ENCODE measurements around the gene ADAMTS19. TPM values are rescaled to one million over a fixed set of nuclear protein-coding genes. Genes with fewer than 3 reads are reported as not detected.
"Not testable (repeated sequence)": the region's sequence is repeated elsewhere in the genome, so short reads cannot be mapped to it uniquely, and the experiment has no call there.

ADAMTS19 gene
- total RNA-seq, 1 donor from 2014 or later: not detected

GRCh38 chr5:129622531-129622930, 162.4 kb downstream of the ADAMTS19 start:
- no peak for DNase-seq (ENCODE audit: low spot score)
- Mint-ChIP-seq H3K9me3 (no peaks in the 10 kb centered on the region), H3K27ac (no peak overlapping the region), H3K4me1 (ENCODE audit: low read depth) (no peaks in the 10 kb centered on the region), H3K36me3 (ENCODE audit: low read depth) (no peaks in the 10 kb centered on the region), H3K27me3 (ENCODE audit: low read depth) (no peaks in the 10 kb centered on the region), H3K4me3 (ENCODE audit: low read depth) (no peak overlapping the region)
- intact Hi-C loops (cut with micrococcal nuclease): no loop called here

DNA sequence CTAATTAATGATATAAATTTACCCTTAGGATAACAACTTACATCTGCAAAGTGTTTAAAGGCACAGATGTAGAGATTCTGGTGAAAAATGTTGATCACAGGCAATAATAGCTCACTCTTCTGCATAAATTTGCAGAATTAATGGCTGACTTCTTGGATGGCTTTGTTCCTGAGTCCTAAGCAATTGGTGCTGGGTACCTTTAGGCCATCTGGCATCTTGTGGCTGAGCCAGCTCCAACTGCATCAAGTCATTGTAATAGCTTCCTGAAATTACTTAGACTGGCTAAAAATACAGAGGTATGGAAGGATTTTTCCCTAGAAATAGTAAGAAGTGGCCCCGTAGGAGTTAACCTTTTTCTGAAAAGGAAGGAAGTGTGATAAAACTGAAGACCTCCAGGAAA, 169.5 kb downstream of the ADAMTS19 start:
- no peaks in the 10 kb centered on the region for H3K9me3 Mint-ChIP-seq
- intact Hi-C loops (cut with micrococcal nuclease): no loop called here
- no peaks in the 10 kb centered on the region for H3K36me3 Mint-ChIP-seq (ENCODE audit: low read depth)
- H3K4me1 Mint-ChIP-seq (ENCODE audit: low read depth): no peaks in the 10 kb centered on the region
- DNase-seq (ENCODE audit: low spot score): no peak
- no peak overlapping the region for H3K27ac Mint-ChIP-seq
- no peak overlapping the region for H3K4me3 Mint-ChIP-seq (ENCODE audit: low read depth)
- H3K27me3 Mint-ChIP-seq (ENCODE audit: low read depth): no peaks in the 10 kb centered on the region

GRCh38 chr5:129630101-129630500, 170.0 kb downstream of the ADAMTS19 start:
- Mint-ChIP-seq H3K9me3 (no peaks in the 10 kb centered on the region), H3K4me1 (ENCODE audit: low read depth) (no peaks in the 10 kb centered on the region), H3K27ac (no peak overlapping the region), H3K36me3 (ENCODE audit: low read depth) (no peaks in the 10 kb centered on the region), H3K4me3 (ENCODE audit: low read depth) (no peak overlapping the region), H3K27me3 (ENCODE audit: low read depth) (no peaks in the 10 kb centered on the region)
- no peak for DNase-seq (ENCODE audit: low spot score)
- intact Hi-C loops (cut with micrococcal nuclease): no loop called here

GRCh38 chr5:129631961-129632360, 171.9 kb downstream of the ADAMTS19 start:
- no peaks in the 10 kb centered on the region for H3K27me3 Mint-ChIP-seq (ENCODE audit: low read depth)
- no peak overlapping the region for H3K4me3 Mint-ChIP-seq (ENCODE audit: low read depth)
- H3K4me1 Mint-ChIP-seq (ENCODE audit: low read depth): no peaks in the 10 kb centered on the region
- H3K36me3 Mint-ChIP-seq (ENCODE audit: low read depth): no peaks in the 10 kb centered on the region
- no peak overlapping the region for H3K27ac Mint-ChIP-seq
- no peak for DNase-seq (ENCODE audit: low spot score)
- intact Hi-C loops (cut with micrococcal nuclease): no loop called here
- no peaks in the 10 kb centered on the region for H3K9me3 Mint-ChIP-seq

- H3K36me3 Mint-ChIP-seq (ENCODE audit: low read depth); H3K27ac Mint-ChIP-seq; H3K4me1 Mint-ChIP-seq (ENCODE audit: low read depth); H3K4me3 Mint-ChIP-seq (ENCODE audit: low read depth); intact Hi-C loops (cut with micrococcal nuclease); DNase-seq (ENCODE audit: low spot score); H3K27me3 Mint-ChIP-seq (ENCODE audit: low read depth); H3K9me3 Mint-ChIP-seq: not testable (repeated sequence)
Measured at GRCh38 chr5:129637501-129637900, 177.4 kb downstream of the ADAMTS19 start.

DNA sequence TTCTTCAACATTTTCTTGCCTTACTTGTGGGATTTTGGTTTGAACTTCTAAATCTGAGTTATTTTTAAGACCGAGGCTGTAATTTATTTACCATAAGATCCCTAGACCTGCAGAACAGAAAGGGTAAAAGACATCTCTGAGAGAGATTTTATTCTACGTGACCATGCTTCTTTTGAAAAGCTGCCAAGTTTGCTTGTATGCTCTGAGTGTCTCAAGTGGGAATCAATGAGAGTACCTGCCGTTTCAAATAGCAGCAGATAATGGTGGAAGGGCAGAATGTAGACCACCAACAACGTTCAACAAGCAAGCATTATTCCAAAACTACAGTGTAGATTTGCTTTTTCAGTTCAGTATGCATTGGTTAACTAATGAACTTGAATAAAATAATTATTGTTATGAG, 179.2 kb downstream of the ADAMTS19 start:
- no peaks in the 10 kb centered on the region for H3K27me3 Mint-ChIP-seq (ENCODE audit: low read depth)
- H3K4me1 Mint-ChIP-seq (ENCODE audit: low read depth): no peaks in the 10 kb centered on the region
- H3K9me3 Mint-ChIP-seq: no peaks in the 10 kb centered on the region
- no peak overlapping the region for H3K27ac Mint-ChIP-seq
- H3K4me3 Mint-ChIP-seq (ENCODE audit: low read depth): no peak overlapping the region
- intact Hi-C loops (cut with micrococcal nuclease): no loop called here
- no peak for DNase-seq (ENCODE audit: low spot score)
- no peaks in the 10 kb centered on the region for H3K36me3 Mint-ChIP-seq (ENCODE audit: low read depth)

DNA sequence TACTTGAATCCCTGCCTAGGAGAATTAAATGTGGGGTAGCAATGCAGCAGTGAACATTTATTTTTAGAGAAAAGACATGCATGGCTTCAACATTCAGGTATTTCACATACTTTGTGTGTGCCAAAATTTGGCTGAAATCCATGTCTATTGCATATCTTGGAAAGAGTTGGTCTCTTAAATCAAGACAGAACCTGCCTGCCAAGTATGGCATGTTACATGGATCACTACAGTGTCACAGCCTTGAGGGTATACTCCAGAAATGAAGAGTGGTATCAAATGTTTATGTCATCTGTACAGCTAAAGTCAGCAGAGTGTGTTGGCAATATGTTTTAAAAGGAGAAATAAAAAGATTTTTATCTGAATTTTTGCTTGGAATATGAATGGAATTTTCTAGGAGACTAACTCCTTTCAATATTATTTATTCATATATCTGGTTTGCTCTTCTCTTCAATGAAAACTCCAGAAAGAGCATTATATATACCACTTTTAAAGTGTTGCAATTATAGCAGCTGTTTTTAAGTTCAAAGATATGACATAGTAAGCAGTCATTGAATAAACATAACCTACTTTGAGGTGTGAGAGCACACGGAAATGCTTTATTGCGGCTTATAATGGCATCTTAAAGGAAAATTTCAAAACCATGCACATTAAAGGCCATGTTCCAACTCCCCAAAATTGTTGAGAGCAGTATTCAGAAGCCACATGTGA, 192.4 kb downstream of the ADAMTS19 start:
- Mint-ChIP-seq H3K36me3 (ENCODE audit: low read depth) (no peaks in the 10 kb centered on the region), H3K4me1 (ENCODE audit: low read depth) (no peaks in the 10 kb centered on the region), H3K27me3 (ENCODE audit: low read depth) (no peaks in the 10 kb centered on the region), H3K9me3 (no peaks in the 10 kb centered on the region), H3K27ac (no peak overlapping the region), H3K4me3 (ENCODE audit: low read depth) (no peak overlapping the region)
- DNase-seq (ENCODE audit: low spot score): no peak
- intact Hi-C loops (cut with micrococcal nuclease): no loop called here

- intact Hi-C loops (cut with micrococcal nuclease): no loop called here
- no peaks in the 10 kb centered on the region for H3K4me1 Mint-ChIP-seq (ENCODE audit: low read depth)
- H3K4me3 Mint-ChIP-seq (ENCODE audit: low read depth): no peak overlapping the region
- H3K36me3 Mint-ChIP-seq (ENCODE audit: low read depth): no peaks in the 10 kb centered on the region
- H3K27ac Mint-ChIP-seq: no peak overlapping the region
- DNase-seq (ENCODE audit: low spot score): no peak
- no peaks in the 10 kb centered on the region for H3K27me3 Mint-ChIP-seq (ENCODE audit: low read depth)
- no peaks in the 10 kb centered on the region for H3K9me3 Mint-ChIP-seq
Measured at GRCh38 chr5:129653057-129653375, 192.9 kb downstream of the ADAMTS19 start.

- Mint-ChIP-seq H3K4me1 (ENCODE audit: low read depth) (no peaks in the 10 kb centered on the region), H3K4me3 (ENCODE audit: low read depth) (no peak overlapping the region), H3K9me3 (no peaks in the 10 kb centered on the region), H3K27ac (no peak overlapping the region), H3K27me3 (ENCODE audit: low read depth) (no peaks in the 10 kb centered on the region), H3K36me3 (ENCODE audit: low read depth) (no peaks in the 10 kb centered on the region)
- DNase-seq (ENCODE audit: low spot score): no peak
- intact Hi-C loops (cut with micrococcal nuclease): no loop called here
Measured at GRCh38 chr5:129653442-129653841, 193.3 kb downstream of the ADAMTS19 start.

- no peak for DNase-seq (ENCODE audit: low spot score)
- no peak overlapping the region for H3K4me3 Mint-ChIP-seq (ENCODE audit: low read depth)
- no peaks in the 10 kb centered on the region for H3K36me3 Mint-ChIP-seq (ENCODE audit: low read depth)
- H3K9me3 Mint-ChIP-seq: no peaks in the 10 kb centered on the region
- H3K4me1 Mint-ChIP-seq (ENCODE audit: low read depth): no peaks in the 10 kb centered on the region
- H3K27me3 Mint-ChIP-seq (ENCODE audit: low read depth): no peaks in the 10 kb centered on the region
- H3K27ac Mint-ChIP-seq: no peak overlapping the region
- intact Hi-C loops (cut with micrococcal nuclease): no loop called here
Measured at GRCh38 chr5:129656952-129657351, 196.9 kb downstream of the ADAMTS19 start.

- no peaks in the 10 kb centered on the region for H3K4me1 Mint-ChIP-seq (ENCODE audit: low read depth)
- no peaks in the 10 kb centered on the region for H3K27me3 Mint-ChIP-seq (ENCODE audit: low read depth)
- no peak for DNase-seq (ENCODE audit: low spot score)
- no peak overlapping the region for H3K27ac Mint-ChIP-seq
- no peak overlapping the region for H3K4me3 Mint-ChIP-seq (ENCODE audit: low read depth)
- intact Hi-C loops (cut with micrococcal nuclease): no loop called here
- no peaks in the 10 kb centered on the region for H3K36me3 Mint-ChIP-seq (ENCODE audit: low read depth)
- no peaks in the 10 kb centered on the region for H3K9me3 Mint-ChIP-seq
Measured at GRCh38 chr5:129658801-129659200, 198.7 kb downstream of the ADAMTS19 start.

GRCh38 chr5:129661366-129662035, 201.4 kb downstream of the ADAMTS19 start:
- no peak for DNase-seq (ENCODE audit: low spot score)
- Mint-ChIP-seq H3K27ac (no peak overlapping the region), H3K4me3 (ENCODE audit: low read depth) (no peak overlapping the region), H3K4me1 (ENCODE audit: low read depth) (no peaks in the 10 kb centered on the region), H3K36me3 (ENCODE audit: low read depth) (no peaks in the 10 kb centered on the region), H3K27me3 (ENCODE audit: low read depth) (no peaks in the 10 kb centered on the region), H3K9me3 (no peaks in the 10 kb centered on the region)
- intact Hi-C loops (cut with micrococcal nuclease): no loop called here

DNA sequence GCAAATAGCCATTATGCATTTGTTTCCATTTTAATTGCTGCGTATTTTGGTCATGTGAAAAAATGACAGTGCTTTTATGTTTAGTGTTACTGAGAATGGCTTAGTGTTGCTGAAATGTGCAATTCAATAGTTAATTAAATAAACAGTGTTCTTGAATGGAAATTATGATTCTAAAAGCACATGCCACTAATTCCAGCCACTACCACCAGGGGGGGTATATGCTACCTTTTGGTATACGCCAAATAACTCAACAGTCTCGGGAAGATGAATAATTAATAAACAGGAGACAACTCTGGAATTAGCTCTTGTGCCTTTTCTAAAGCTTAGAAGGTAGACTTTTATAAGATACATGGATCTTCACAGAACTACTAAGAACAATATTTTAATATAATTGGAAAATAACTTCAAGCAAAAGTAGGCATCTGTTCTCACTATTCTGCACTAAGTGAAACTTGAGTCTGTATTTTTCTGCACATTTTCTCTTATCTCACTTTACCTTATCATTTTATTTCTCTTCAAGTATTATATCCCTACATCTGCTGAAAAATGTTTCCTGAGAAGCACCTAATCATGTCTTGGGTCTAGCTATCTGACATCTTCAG, 204.3 kb downstream of the ADAMTS19 start:
- Mint-ChIP-seq H3K9me3 (no peaks in the 10 kb centered on the region), H3K27ac (no peak overlapping the region), H3K4me1 (ENCODE audit: low read depth) (no peaks in the 10 kb centered on the region), H3K36me3 (ENCODE audit: low read depth) (no peaks in the 10 kb centered on the region), H3K4me3 (ENCODE audit: low read depth) (no peak overlapping the region), H3K27me3 (ENCODE audit: low read depth) (no peaks in the 10 kb centered on the region)
- intact Hi-C loops (cut with micrococcal nuclease): loop anchor here (1.0 kb wide), 1 partner anchor 104 kb away; no protein-coding TSS in a partner anchor
- DNase-seq (ENCODE audit: low spot score): no peak

All from activated T-helper 2 cell treated with anti-CD3 and anti-CD28 coated beads, Interferon-gamma antibody, Interleukin-2, Interleukin-4, amounts not matched to agents 10 μg/mL and 5 μg/mL and 100 μg/mL, durations not matched to agents 14 hours and 24 hours and 36 hours (primary cell).